SKM-1 treated with dmso at 0.1 percent for 144 hours (cell line): Measurements from ENCODE around the gene C22orf23.
"Not testable (repeated sequence)": the region's sequence is repeated elsewhere in the genome, so short reads cannot be mapped to it uniquely, and the experiment has no call there.

Experiments
- DNase-seq: peaks from one replicate; lab custom pipeline; 2025; ENCODE audit not compliant: unreplicated experiment; lab: John Stamatoyannopoulos, UW

C22orf23 gene

DNA sequence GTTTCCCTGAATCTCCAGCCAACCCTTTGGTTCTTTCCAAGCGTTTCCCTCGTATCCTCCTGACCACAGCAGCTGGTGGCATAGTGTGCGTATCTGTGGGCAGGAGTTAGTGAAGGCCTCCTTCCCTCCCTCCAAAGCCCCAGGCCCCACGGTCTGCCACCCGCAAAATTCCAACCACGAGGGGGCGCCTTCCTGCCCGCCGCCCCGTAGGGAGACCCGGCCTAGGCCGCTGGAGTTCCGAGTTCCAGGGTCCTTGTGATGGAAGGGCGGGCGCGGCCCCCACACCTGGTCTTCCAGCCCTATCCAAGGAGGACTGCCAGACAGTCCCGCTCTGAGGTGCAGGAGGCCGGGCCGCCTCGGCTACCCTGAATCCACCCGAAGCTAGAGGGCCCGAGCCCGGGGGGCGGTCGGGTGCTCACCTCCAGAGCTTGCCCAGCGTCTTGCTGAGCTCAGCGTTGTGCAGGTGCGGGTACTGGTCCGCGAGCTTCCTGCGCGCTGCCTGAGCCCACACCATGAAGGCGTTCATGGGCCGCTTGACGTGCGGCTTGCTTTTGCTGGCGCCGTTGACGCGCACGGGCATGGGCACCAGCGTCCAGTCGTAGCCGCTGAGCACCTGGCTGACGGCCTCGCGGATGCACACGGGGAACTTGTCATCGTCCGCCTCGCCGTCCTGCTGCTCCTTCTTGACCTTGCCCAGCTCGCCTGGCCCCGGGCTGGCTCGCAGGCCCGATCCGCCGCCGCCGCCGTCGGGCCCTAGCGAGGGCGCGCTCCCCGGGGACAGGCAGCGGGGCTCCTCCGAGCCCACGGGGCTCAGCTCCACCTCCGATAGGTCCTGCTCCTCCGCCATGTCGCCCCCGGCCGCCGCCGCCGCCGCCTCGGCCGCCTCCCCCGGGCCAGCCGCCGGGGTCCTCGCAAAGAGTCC lies 29.8 kb upstream of the C22orf23 start:
- DNase-seq = no peak

DNA sequence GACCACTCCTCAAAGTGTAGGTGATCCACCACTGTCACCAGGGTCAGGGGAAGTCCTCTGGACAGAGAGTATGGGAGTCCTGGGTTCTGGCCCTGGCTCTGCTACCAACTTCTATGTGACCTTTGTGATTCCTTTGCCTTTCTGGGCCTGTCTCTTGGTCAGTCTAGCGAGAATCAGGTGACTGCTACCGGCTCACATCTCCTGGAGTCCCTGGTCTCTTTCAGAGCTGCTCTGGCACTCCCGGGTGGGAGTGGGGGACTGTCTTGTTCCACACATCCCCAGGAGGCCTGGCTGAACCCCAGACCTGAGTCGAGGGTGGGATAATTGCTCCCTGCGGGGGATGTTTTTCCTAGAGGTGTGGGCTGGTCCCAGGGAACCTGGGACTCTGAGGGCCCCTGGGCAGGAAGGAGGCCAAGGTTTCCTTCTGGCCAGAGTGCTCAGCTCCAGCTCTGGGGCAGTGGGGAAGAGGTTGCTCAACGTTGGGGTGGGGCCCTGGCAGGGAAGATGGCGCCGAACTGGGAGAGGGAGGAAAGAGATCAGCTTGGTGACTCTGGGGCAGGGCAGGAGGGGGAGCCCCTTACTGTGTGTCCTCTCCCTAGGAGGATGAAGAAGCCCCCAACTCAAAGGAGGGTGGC lies 28.9 kb upstream of the C22orf23 start:
- no peak for DNase-seq

DNA sequence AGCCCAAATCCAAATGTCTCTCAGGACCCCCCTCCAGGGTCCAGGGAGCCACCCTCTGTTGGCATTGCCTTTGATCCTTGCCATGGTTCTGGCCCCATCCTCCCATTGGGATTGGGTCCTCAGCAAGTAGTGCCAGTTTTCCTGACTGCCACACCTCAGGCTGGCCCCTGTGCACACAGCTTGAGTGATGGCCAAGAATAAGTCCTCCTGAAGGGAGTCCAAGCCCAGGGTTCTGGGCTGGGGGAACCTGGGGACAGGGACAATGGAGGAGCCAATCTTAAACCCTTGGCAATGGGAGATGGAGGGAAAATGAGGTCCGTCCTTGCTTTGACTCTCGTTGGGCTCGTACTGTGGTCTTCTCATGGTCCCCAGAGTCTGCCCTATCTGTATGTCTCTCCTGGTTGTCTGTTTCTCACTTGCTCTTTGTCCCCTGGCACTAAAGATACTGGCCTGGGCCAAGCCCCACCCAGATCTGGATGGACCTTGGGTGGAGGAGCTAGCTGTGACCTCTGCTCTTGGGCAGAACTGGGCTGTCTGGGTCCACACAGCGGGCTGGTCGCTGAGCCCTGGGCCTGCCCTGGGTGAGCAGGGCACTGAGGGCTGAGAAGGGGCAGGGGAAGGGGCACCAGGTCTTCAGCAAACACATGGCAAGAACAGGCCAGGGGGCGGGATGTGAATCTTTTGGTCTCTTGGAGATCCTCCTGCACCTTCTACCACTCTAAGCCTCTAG lies 28.0 kb upstream of the C22orf23 start:
- no peak for DNase-seq

DNA sequence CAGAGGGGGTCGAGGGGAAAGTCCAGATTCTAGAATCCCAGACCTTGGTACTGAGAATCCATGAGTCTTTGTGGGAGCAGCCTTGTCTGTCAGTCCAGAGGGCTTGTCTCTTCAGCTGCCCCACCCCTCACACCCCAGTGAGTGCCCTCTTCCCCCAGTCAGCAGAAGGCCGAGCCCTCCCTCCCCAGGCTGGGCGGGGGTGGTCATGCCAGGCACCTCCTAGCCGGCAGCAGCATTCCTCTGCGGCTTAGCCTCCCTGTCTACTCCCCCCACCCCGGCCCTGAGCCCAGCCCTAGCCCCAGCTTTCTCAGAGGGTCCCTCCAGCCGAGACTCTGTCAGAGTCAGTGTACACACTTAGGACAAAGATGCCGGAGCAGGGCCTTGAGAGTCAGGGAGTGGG lies 26.4 kb upstream of the C22orf23 start:
- no peak for DNase-seq

DNA sequence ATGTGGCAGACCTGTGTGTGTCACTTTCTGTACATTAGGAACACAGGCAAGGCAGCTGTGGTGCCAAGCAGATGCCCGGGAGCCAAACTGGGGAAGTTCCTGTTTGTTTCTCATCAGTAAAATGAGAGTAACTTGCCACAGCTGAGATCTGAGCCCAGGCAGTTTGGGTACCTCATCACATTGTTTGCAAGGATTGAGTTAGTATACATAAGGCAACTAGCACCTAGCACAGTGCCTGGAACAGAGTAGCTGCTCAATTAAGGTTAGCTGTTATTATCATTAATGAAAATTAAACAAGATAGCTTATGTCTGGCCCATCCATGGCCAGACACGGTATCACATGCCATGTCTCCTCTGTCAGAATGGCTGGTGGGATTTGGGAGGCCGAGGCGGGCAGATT lies 23.1 kb upstream of the C22orf23 start:
- DNase-seq = no peak

DNA sequence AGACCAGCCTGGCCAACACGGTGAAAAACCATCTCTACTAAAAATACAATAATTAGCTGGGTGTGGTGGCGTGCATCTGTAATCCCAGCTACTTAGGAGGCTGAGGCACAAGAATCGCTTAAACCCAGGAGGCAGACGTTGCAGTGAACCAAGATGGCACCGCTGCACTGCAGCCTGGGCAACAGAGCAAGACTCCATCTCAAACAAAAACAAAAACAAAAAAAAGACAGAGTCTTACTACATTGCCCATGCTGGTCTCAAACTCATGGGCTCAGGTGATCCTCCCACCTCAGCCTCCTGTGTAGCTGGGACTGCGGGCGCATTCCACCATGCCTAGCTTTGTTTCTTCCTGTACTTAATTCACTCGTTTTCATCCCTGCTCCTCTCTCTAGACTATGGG lies 22.6 kb upstream of the C22orf23 start:
- not testable (repeated sequence) for DNase-seq

DNA sequence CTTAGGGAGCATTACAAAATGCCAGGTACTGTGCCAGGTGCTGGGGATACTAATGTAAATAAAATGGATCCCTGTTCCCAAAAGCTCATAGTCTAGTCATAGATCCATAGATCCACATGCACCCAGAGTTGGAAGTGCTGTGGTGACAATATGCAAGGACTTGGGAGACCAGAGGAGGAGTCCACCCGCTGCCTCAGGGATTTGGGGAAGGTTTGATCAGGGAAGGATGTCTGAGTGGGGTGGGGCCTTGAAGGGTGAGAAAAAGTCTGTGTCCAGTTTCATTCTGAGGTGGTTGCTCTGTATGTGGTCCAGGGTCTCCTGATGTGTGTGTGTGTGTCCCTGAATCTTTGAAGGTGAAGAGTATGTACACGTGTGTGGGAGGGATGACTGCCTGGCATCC lies 21.8 kb upstream of the C22orf23 start:
- no peak for DNase-seq

DNA sequence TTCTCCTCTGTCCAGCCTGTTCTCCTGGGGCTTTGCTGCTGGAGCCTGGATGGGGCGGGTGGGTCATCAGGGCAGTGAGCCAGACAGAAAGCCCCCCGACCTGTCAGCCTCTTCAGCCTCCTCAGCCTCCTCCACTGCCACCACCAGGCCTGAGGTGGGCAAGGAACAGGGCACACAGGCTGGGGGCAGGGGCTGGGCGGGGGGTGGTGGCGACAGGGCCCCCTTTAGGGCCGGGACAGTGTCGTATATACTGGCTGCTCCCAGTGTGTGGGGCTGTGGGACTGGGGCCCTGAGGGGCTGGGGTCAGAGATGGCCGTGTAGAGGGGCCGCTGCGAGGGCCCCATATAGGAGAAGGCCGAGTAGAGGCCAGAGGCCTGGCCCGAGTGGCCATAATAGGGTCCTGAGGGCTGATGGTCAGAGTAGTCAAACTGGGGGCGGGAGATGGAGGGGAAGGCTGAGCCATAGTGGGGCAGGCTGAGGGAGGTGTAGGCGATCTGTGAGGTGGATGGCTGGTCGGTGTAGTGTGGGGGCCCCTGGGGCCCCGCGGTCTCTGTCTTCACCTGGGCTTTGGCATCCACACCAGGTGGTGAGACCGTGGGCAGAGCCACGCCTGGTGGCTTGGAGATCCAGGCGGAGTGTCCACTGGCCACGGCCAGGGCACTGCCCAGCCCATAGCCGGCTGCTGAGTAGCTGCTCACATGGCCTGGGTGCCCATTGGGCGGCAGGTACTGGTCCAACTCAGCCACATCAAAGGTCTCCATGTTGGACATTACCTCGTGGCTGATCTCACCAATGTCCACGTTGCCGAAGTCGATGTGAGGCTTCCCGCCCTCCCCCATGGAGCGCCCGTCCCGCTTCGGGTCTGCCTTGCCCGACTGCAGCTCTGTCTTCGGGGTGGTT lies 20.1 kb upstream of the C22orf23 start:
- DNase-seq = no peak

DNA sequence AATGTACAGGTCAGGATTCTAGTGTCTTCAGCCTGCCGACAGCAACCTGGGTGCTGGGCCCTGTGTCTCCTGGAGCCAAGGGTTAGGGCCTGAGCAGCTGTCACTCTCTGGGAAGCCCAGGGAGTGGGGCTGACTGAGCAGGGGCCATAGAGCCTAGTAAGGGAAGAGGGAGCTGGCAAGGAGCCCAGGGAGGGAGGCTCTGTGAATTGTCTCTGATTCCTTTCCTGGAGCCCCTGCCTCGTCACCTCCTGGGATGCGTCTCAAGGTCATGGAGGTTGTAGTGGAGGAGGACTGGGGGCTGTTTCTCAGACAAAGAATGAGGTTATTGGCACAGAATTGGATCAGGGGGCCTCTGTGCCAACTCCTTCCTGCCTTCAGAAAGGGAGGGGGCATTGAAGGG lies 19.1 kb upstream of the C22orf23 start:
- no peak for DNase-seq

DNA sequence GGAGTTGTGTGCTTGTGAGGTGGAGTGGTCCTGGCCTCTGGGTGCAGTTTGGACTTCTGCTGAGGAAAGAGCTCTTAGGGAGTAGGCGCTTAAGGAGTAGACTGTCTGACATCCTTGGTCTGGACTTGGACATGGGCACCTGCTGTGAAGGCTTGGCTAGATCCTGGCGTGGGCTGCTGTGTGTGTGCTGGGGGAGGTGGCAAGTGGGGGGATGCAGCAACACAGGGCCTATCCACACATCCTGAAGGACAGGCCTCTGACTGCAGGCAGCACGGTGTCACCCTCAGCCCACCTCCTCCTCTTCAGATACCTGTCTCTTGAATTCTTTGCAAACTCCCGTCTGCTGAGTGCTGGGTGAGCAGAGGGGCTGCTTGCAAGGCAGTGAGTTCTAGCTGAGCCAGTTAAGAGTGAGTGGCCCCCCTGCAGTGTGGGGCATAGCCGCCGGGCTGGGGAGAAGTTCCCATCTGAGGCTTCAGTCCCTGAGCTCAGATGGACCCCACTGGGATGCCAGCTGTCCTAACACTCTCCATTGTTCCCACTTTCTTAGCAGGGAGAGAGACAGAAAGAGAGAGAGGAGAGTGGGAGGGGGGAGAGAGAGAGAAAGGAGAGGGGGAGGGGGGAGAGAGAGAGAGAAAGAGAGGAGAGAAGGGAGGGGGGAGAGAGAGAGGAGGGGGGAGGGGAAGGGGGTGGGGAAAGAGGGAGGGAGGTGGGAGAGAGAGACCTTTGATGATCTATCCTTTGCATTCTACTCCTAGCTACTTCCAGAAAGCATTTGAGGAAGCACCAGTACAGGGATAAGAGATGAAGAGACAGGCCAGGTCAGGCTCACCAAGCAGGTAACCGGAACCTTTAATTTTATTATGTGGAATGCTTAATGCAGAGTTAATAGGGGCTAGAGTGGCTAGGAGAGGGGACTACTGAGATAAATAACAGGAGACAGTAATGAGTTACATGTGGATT lies 18.4 kb upstream of the C22orf23 start:
- no peak for DNase-seq

DNA sequence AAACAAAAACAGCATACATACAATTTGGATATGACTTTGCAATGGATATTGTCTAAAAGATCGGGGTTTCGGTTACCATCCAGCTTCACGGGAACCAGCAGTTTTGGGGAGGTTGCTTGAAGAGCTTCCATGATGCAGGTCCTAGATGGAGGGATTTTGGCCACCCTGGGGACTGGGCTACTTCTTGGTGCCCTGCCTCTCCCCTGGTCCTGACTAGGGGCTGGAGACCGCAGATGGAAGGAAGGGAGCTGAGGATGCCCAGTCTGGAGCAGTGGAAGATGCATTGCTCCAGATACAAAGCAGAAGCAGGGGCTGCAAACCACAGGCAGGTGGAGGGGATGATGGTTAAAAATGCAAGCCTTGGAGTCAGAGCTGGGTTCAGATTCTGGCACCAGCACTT lies 17.5 kb upstream of the C22orf23 start:
- no peak for DNase-seq

DNA sequence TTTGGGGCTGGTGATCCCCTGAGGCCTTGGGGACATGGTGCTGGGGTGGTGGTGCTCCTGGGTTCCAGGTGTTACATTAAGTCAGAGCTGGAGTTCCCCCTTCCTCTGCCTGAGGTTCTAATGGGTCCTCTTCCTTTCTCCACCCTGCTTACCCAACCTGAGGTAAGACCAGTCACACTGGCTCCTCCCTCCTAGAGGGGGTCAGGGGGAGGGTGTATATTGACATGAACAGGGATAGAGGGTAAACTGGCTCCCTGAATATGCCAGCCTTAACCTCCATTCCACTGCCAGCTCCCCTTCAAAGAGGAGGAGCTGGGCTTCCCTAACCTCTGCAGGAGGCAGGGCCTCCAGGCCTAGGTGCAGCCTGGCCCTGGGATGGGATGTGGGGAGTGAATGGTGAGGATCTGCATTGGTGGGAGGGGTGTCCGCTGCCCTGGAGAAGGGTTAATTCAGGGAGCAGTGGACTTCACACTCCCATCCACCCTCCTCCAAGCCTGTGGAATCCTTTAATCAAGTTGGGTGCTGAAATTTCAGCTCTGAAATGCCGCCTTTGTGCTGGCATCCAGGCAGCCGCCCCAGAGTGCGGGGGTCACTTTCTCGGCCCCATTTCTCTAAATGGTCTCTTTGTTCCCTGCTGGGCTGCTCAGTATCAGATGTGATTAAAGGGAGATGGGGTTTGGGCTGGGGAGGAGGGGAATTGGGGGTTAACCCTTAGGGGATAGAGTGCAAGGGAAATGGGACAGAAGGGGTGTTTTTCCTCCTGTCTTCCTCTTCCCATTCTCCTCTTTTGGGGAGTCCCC lies 15.3 kb upstream of the C22orf23 start:
- no peak for DNase-seq

DNA sequence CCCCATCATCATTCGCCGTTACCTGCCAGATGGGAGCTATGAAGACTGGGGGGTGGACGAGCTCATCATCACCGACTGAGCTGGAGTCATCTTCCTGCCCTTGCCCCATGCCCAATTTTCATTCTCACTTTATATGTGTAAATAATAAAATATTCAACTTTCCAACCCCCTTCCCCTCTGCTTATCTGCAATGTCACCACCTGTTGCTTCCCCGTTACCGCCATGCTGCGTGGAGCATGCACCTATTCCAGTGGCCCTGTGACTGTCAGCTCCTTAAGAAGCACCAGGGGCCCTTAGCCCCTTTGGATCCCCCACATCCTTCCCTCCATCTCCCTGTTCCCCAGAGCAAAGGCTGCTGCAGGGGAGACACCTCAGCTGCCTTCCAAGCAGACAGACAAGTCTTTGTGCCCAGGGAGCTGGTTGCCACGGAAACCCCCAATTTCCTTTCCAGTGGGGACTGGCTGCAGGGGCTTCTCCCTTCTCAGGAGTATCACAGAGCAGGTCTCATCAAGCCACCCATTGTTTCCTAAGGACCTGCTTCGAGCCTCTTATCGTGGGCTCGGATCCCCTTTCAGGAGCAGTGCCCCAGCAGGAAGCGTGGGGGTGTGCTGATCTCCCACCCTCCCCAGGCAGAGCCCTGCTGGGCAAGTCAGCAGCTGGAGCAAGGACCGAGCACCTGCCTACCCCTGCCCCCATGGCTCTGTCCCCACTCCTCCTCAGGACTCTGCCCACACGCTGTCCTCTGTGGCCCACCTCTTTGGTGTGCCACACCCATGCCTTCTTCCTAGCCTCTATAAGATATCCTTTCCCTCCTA lies 14.4 kb upstream of the C22orf23 start:
- DNase-seq = no peak

DNA sequence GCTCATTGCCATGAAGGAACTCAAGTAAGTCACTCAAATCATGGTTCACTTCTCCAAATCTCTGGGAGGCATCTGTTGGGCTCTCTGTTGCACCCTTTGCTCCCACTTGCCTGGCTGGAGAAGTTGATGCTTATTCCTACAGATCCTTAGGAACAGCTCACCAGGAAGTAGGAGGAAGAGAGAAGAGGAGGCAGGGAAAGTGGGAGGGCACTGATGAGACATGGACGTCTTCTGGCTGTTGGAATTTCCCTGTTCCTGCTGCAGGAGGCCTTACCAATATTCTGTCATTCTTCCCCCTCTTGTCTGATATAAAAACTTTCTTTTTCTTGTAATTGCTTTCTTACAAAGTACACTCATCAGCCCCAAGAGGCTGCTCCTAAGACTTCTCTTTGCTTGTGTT lies 13.7 kb upstream of the C22orf23 start:
- no peak for DNase-seq

DNA sequence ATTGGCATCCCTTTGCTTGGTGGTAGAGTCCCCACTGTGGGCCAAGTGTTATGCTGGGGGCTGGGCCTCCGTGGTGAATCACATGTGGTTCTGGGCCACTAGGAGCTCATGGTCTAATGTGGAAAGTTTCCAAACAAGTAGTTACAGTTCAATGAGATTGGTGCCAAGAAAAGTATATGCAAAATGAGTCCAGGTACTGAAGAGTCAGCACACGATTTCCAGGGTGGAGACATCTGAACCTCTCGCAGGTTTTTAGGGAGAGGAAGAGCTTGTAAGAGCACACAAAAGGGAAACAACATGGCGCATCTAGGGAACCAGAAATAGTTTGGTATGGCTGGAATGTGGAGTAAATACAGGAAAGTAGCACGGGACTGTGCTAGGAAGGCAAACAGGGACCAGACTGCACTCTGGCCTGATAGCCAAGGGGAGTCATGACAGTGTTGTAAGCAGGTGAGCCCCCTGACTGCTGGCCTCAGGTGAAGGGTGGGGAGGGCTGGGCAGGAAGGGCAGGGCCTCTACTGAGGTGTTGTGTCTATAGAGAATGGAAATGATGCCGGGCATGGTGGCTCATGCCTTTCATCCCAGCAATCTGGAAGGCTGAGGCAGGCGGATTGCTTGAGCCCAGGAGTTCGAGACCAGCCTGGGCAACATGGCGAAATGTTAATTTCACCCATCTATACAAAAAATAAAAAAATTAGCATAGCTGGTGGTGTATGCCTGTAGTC lies 12.7 kb upstream of the C22orf23 start:
- DNase-seq = no peak

DNA sequence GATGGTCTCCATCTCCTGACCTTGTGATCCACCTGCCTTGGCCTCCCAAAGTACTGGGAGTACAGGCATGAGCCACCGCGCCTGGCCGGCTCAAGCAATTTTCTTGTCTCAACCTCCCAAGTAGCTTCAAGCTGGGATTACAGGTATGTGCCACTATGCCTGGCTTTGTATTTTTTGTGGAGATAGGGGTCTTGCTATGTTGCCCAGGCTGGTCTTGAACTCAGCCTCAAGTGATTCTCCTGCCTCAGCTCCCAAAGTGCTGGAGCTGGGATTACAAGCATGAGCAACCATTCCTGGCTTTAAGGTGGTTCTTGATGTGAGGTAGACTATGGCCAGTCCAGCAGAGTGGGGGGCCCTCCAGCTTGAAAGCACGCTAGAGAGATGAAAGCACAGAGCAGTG lies 7.7 kb upstream of the C22orf23 start:
- DNase-seq = no peak

DNA sequence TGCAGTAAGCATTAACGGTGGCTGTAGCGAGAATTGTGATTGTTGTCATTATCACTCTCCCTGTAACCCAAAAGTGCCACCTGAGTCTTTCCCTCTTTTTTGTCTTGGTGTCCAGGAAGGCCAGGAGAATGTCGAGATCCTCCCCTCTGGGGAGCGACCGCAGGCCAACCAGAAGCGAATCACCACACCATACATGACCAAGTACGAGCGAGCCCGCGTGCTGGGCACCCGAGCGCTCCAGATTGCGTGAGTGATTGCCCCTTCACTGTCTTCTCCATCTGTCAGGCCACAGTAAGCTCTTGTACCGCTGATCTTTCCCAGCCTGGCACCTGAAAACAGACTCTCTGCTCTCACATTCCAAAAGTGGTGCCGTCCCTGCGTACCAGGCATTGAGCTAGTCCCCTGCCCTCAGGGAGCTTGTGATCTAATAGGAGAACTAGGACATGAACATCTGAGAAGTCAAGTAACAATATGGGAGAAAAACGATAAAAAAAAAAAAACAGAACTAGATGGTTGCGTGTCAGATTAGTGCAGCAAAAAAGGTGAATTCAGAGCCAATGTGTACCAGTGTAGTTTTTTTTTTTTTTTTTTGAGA lies 5.9 kb upstream of the C22orf23 start:
- DNase-seq = no peak
